ENCODE results near the gene FAM149A. TPM values are rescaled to one million over a fixed set of nuclear protein-coding genes. Genes with fewer than 3 reads are reported as not detected.
A peak's percentile ranks its signal among the peaks of the same experiment; 100 is the strongest.

Gene FAM149A
- polyA plus RNA-seq, 1 donor from 2014 or later: 9.1 TPM

DNA sequence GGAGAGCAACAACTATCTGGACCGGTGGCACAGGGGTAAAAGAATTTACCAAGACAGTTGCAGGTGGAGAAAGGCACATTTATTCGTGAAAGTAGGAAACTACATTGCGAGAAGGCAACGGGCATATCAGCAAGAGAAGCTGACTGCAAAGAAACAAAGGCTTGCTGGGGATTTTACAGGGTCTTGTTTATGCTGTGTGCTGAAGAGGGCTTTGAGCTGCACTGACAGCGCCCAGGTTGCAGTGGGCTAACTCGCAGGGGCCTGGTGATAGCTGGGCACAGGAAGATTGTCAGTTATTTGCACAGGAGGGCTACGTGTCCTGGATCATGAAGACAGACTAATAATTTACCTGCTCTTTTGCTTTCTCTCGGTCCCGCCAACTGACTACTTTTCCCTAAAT, 24.8 kb upstream of the FAM149A start:
- no peak overlapping the region for H3K4me2 ChIP-seq (ENCODE audit: low read length)
- no peaks in the 10 kb centered on the region for H3K79me2 ChIP-seq (replicated peaks; ENCODE audit: insufficient read depth, low read length)

DNA sequence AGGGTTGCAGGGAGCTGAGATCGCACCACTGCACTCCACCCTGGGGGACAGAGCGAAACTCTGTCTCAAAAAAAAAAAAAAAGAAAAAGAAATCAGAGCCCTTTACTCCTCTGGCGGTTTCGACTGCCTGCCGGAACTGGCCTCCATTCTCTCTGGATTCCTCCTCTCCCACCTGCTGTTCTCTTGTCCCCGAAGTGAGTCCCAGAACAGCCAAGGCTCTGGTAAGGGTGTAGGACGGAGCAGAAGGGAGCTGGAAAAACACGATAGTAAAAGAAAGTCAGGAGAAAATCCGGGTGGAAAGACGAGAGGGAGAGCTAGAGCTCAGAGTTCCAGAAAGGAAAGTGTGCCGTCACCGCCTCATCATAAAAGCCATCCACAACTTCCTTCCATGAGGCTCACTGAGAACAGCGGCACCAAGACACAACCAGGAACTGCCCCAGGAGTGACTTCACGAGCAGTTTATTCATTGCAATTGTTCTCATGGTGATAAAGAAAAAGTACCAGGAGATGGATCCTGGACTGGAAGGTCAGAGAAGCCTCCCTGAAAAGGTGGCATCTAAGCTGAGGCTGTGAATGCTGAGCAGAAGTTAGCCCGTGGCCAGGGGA, 23.2 kb upstream of the FAM149A start:
- no peak overlapping the region for H3K4me3 ChIP-seq (ENCODE audit: low read length)
- H3K27me3 ChIP-seq (ENCODE audit: insufficient read depth, low read depth, low read length): no peaks in the 10 kb centered on the region
- H3K79me2 ChIP-seq (replicated peaks; ENCODE audit: insufficient read depth, low read length): no peaks in the 10 kb centered on the region
- H3K9ac ChIP-seq (ENCODE audit: low read length): no peak overlapping the region
- H3K9me3 ChIP-seq (ENCODE audit: low read length): no peaks in the 10 kb centered on the region
- no peak overlapping the region for H2AFZ ChIP-seq (ENCODE audit: low read depth, low read length)
- H4K20me1 ChIP-seq (ENCODE audit: insufficient read depth): no peaks in the 10 kb centered on the region
- no peak overlapping the region for H3K27ac ChIP-seq (ENCODE audit: low read length)
- H3F3A ChIP-seq (ENCODE audit: insufficient read depth, low read length, poor library complexity, severe bottlenecking): no peaks in the 10 kb centered on the region
- no peak for TF ChIP-seq TAF1 (IDR thresholded peaks at IDR 0.05; ENCODE audit: low read depth)
- TF ChIP-seq EZH2 (IDR thresholded peaks at IDR 0.05; ENCODE audit: borderline replicate concordance, insufficient read depth, low read length, poor library complexity, severe bottlenecking): no peak
- no peak for TF ChIP-seq RAD21 (conservative IDR thresholded peaks at IDR 0.05)
- no peak for TF ChIP-seq MXI1 (conservative IDR thresholded peaks at IDR 0.05; ENCODE audit: poor library complexity, severe bottlenecking)
- no peak for TF ChIP-seq SMC3 (conservative IDR thresholded peaks at IDR 0.05; ENCODE audit: poor library complexity)
- TF ChIP-seq EP300 (conservative IDR thresholded peaks at IDR 0.05; ENCODE audit: poor library complexity, severe bottlenecking): no peak
- TF ChIP-seq, protein P1, sequence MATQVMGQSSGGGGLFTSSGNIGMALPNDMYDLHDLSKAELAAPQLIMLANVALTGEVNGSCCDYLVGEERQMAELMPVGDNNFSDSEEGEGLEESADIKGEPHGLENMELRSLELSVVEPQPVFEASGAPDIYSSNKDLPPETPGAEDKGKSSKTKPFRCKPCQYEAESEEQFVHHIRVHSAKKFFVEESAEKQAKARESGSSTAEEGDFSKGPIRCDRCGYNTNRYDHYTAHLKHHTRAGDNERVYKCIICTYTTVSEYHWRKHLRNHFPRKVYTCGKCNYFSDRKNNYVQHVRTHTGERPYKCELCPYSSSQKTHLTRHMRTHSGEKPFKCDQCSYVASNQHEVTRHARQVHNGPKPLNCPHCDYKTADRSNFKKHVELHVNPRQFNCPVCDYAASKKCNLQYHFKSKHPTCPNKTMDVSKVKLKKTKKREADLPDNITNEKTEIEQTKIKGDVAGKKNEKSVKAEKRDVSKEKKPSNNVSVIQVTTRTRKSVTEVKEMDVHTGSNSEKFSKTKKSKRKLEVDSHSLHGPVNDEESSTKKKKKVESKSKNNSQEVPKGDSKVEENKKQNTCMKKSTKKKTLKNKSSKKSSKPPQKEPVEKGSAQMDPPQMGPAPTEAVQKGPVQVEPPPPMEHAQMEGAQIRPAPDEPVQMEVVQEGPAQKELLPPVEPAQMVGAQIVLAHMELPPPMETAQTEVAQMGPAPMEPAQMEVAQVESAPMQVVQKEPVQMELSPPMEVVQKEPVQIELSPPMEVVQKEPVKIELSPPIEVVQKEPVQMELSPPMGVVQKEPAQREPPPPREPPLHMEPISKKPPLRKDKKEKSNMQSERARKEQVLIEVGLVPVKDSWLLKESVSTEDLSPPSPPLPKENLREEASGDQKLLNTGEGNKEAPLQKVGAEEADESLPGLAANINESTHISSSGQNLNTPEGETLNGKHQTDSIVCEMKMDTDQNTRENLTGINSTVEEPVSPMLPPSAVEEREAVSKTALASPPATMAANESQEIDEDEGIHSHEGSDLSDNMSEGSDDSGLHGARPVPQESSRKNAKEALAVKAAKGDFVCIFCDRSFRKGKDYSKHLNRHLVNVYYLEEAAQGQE (IDR thresholded peaks at IDR 0.05; ENCODE audit: borderline replicate concordance): no peak
- no peak for TF ChIP-seq POLR2AphosphoS5 (IDR thresholded peaks at IDR 0.05)
- TF ChIP-seq, protein P2, sequence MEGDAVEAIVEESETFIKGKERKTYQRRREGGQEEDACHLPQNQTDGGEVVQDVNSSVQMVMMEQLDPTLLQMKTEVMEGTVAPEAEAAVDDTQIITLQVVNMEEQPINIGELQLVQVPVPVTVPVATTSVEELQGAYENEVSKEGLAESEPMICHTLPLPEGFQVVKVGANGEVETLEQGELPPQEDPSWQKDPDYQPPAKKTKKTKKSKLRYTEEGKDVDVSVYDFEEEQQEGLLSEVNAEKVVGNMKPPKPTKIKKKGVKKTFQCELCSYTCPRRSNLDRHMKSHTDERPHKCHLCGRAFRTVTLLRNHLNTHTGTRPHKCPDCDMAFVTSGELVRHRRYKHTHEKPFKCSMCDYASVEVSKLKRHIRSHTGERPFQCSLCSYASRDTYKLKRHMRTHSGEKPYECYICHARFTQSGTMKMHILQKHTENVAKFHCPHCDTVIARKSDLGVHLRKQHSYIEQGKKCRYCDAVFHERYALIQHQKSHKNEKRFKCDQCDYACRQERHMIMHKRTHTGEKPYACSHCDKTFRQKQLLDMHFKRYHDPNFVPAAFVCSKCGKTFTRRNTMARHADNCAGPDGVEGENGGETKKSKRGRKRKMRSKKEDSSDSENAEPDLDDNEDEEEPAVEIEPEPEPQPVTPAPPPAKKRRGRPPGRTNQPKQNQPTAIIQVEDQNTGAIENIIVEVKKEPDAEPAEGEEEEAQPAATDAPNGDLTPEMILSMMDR (IDR thresholded peaks at IDR 0.05; ENCODE audit: poor library complexity, severe bottlenecking): no peak
- no peaks in the 10 kb centered on the region for H3K9me2 ChIP-seq (ENCODE audit: insufficient read depth, low read length)
- H3K36me3 ChIP-seq (ENCODE audit: insufficient read depth, low read length): no peaks in the 10 kb centered on the region
- H3K4me2 ChIP-seq (ENCODE audit: low read length): no peak overlapping the region

More for the DNA sequence above, 24.8 kb upstream of the FAM149A start:
- Histone ChIP-seq H3K9me2 (ENCODE audit: insufficient read depth, low read length) (no peaks in the 10 kb centered on the region), H4K20me1 (ENCODE audit: insufficient read depth) (no peaks in the 10 kb centered on the region), H3K4me3 (ENCODE audit: low read length) (peak overlapping the region; percentile 22), H3K36me3 (ENCODE audit: insufficient read depth, low read length) (no peaks in the 10 kb centered on the region), H2AFZ (ENCODE audit: low read depth, low read length) (no peak overlapping the region), H3F3A (ENCODE audit: insufficient read depth, low read length, poor library complexity, severe bottlenecking) (no peaks in the 10 kb centered on the region), H3K27me3 (ENCODE audit: insufficient read depth, low read depth, low read length) (no peaks in the 10 kb centered on the region), H3K27ac (ENCODE audit: low read length) (no peak overlapping the region), H3K9me3 (ENCODE audit: low read length) (no peaks in the 10 kb centered on the region), H3K9ac (ENCODE audit: low read length) (no peak overlapping the region)
- TF ChIP-seq TAF1 (IDR thresholded peaks at IDR 0.05; ENCODE audit: low read depth): no peak
- TF ChIP-seq RAD21 (conservative IDR thresholded peaks at IDR 0.05): no peak
- TF ChIP-seq, protein P1 (IDR thresholded peaks at IDR 0.05; ENCODE audit: borderline replicate concordance): no peak
- no peak for TF ChIP-seq EZH2 (IDR thresholded peaks at IDR 0.05; ENCODE audit: borderline replicate concordance, insufficient read depth, low read length, poor library complexity, severe bottlenecking)
- no peak for TF ChIP-seq MXI1 (conservative IDR thresholded peaks at IDR 0.05; ENCODE audit: poor library complexity, severe bottlenecking)
- TF ChIP-seq POLR2AphosphoS5 (IDR thresholded peaks at IDR 0.05): no peak
